A673 (cell line): ENCODE data around the gene WDR76. TPM values are rescaled to one million over a fixed set of nuclear protein-coding genes. Genes with fewer than 3 reads are reported as not detected.

Experiments used
- BruUV-seq: library from RNA; stranded (reverse); fragments of 400-500 nt; replicated peaks from 2 replicates; lab custom pipeline; 2021; lab: Mats Ljungman, UMichigan
- CTCF ChIA-PET: fragments of 300-600 bp; sonication (Branson Sonifier 250); formaldehyde crosslinking; loops from one replicate; lab custom pipeline; 2022; ENCODE audit warnings: antibody characterized with exemption; lab: Charles Lee
- POLR2A ChIA-PET: fragments of 300-600 bp; sonication (Branson Sonifier 250); formaldehyde crosslinking; loops from one replicate; lab custom pipeline; 2022; ENCODE audit warnings: antibody characterized with exemption; ENCODE audit not compliant: low non-redundant PET; lab: Charles Lee
- DNase-seq: peaks from one replicate; pipeline ENCODE4 v3.0.0-alpha.2; 2015; ENCODE audit warnings: low spot score
- H3K27ac ChIP-seq: fragments of 200-600 bp; sonication (generic); 2 replicates; pipeline ENCODE4 v1.5.1; 2016; ENCODE audit warnings: mixed run types, low read depth, mild to moderate bottlenecking, mixed read lengths, antibody characterized with exemption, low read length; ENCODE audit not compliant: poor library complexity, severe bottlenecking
- H3K27me3 ChIP-seq: fragments of 200-600 bp; sonication (generic); replicated peaks from 2 replicates; pipeline ENCODE4 v1.6.1; 2017; ENCODE audit warnings: mixed run types, low read depth, mild to moderate bottlenecking, mixed read lengths, antibody characterized with exemption, low read length; ENCODE audit not compliant: insufficient read depth, poor library complexity
- H3K36me3 ChIP-seq: fragments of 200-600 bp; sonication (generic); 2 replicates; pipeline ENCODE4 v1.6.1; 2016; ENCODE audit warnings: mixed run types, mild to moderate bottlenecking, mixed read lengths, antibody characterized with exemption, low read length; ENCODE audit not compliant: insufficient read depth, poor library complexity, severe bottlenecking
- H3K4me1 ChIP-seq: fragments of 200-600 bp; sonication (generic); 2 replicates; pipeline ENCODE4 v1.6.1; 2017; ENCODE audit warnings: mixed run types, mild to moderate bottlenecking, mixed read lengths, antibody characterized with exemption, low read length; ENCODE audit not compliant: insufficient read depth, poor library complexity, severe bottlenecking
- H3K4me3 ChIP-seq: fragments of 200-600 bp; sonication (generic); 2 replicates; pipeline ENCODE4 v1.5.1; 2016; ENCODE audit warnings: low read depth, mixed run types, mild to moderate bottlenecking, mixed read lengths, low read length; ENCODE audit not compliant: poor library complexity, severe bottlenecking
- H3K9me3 ChIP-seq: fragments of 200-600 bp; sonication (generic); 2 replicates; pipeline ENCODE4 v1.6.1; 2016; ENCODE audit warnings: mixed run types, low read depth, mild to moderate bottlenecking, mixed read lengths, antibody characterized with exemption, low read length; ENCODE audit not compliant: poor library complexity, severe bottlenecking
- EZH2 ChIP-seq: fragments of 200-600 bp; sonication (generic); IDR thresholded peaks from 2 replicates; pipeline ENCODE4 v1.6.1; 2017; ENCODE audit warnings: borderline replicate concordance, low read depth, mild to moderate bottlenecking, mixed read lengths, antibody characterized with exemption, low read length; ENCODE audit not compliant: poor library complexity, severe bottlenecking
- intact Hi-C: fragments of 100-400 bp; cut with micrococcal nuclease; formaldehyde crosslinking; loops from one replicate; pipeline ENCODE4 v1.10.0; 2022; ENCODE audit not compliant: unreplicated experiment
- total RNA-seq: library from RNA; stranded (reverse); gene quantifications from 2 replicates; pipeline ENCODE4 v1.2.3, GENCODE V29; 2021
- TF ChIP-seq, protein P1 (sequence below): fragments of 300-800, 200-600 bp; sonication (generic); conservative IDR thresholded peaks from 2 replicates; pipeline ENCODE4 v1.5.1; 2017; ENCODE audit warnings: low read depth, mild to moderate bottlenecking, antibody characterized with exemption, low read length, moderate library complexity, mixed read lengths

Gene WDR76
- total RNA-seq, 1 experiment from 2014 or later, result 65.2 TPM

DNA sequence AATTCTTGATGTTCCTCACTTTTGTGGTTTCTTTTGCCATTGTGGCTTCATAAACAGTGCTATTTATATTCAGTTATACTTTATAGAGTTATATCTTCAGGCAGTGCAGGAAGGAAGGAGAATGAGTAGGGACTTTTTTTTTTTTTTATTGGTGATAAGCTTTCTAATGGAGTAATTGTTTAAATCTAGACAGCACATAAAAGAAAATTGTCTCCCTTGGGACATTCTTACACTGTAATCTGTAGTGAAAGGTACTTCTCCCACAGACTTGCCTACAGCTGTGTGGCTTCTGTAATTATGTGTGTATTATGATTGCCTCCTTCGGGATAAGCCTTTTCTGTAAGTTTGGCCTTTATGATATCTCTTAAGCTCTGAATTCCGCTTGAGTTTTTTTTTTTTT lies 41.6 kb downstream of the WDR76 start:
- peak; percentile 84 for DNase-seq
- H3K4me3 ChIP-seq, result no peak overlapping the region
- H3K36me3 ChIP-seq, result peaks cover 58% of the 10 kb centered on the region
- no peak for TF ChIP-seq EZH2
- TF ChIP-seq, protein P1, sequence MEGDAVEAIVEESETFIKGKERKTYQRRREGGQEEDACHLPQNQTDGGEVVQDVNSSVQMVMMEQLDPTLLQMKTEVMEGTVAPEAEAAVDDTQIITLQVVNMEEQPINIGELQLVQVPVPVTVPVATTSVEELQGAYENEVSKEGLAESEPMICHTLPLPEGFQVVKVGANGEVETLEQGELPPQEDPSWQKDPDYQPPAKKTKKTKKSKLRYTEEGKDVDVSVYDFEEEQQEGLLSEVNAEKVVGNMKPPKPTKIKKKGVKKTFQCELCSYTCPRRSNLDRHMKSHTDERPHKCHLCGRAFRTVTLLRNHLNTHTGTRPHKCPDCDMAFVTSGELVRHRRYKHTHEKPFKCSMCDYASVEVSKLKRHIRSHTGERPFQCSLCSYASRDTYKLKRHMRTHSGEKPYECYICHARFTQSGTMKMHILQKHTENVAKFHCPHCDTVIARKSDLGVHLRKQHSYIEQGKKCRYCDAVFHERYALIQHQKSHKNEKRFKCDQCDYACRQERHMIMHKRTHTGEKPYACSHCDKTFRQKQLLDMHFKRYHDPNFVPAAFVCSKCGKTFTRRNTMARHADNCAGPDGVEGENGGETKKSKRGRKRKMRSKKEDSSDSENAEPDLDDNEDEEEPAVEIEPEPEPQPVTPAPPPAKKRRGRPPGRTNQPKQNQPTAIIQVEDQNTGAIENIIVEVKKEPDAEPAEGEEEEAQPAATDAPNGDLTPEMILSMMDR, result no peak
- POLR2A ChIA-PET, result interaction anchor here (0.6 kb wide), 2 partner anchors 73 to 187 kb away, joined by 5 to 9 read pairs; no protein-coding TSS in a partner anchor
- BruUV-seq, result no TSS peak
- H3K27ac ChIP-seq, result no peak overlapping the region
- intact Hi-C loops, result no loop called here
- H3K27me3 ChIP-seq, result no peaks in the 10 kb centered on the region
- H3K9me3 ChIP-seq, result no peaks in the 10 kb centered on the region
- CTCF ChIA-PET, result interaction anchor here (0.6 kb wide), 2 partner anchors 187 to 682 kb away, joined by 4 to 9 read pairs; no protein-coding TSS in a partner anchor
- peaks cover 18% of the 10 kb centered on the region for H3K4me1 ChIP-seq

GRCh38 chr15:43871835-43872234 lies 45.0 kb downstream of the WDR76 start:
- no peak for TF ChIP-seq EZH2
- TF ChIP-seq, protein P1, result no peak
- intact Hi-C loops, result no loop called here
- Histone ChIP-seq H3K36me3 (peaks cover 51% of the 10 kb centered on the region), H3K27ac (no peak overlapping the region), H3K4me1 (peaks cover 18% of the 10 kb centered on the region), H3K9me3 (no peaks in the 10 kb centered on the region), H3K4me3 (no peak overlapping the region), H3K27me3 (no peaks in the 10 kb centered on the region)
- ChIA-PET POLR2A (no interaction called here), CTCF (no interaction called here)
- BruUV-seq, result no TSS peak
- no peak for DNase-seq

DNA sequence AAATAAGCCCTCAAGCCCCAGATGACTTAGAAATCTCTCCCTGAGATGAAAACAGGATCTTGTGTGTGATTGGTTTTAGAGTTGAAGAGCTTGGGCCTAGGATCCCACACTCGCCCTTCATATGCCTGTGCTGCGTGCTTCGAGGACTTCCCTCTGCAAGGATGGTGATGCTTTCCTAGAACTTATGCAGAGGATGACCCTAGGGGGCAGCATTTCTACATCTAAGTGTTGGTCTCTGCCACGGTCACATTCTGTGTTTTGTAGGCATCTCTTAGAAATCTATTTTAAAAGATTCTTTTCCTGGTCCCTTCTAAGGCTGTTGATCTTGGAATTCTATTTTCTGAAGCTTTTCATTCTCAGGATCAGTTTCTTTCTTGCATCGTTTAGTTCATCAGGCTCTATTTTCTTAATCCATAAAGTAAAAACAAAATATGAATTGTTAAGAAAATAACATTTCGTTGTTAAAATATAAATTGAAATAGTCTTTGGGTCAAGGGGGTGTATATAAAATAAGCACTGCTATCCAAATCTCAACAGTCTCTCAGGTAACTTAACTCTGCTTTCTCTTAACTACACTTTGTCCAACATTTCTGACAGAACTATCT lies 45.7 kb downstream of the WDR76 start:
- H3K9me3 ChIP-seq, result no peaks in the 10 kb centered on the region
- TF ChIP-seq, protein P1, result peak; percentile 69
- no peak for TF ChIP-seq EZH2
- intact Hi-C loops, result no loop called here
- CTCF ChIA-PET, result no interaction called here
- peaks cover 48% of the 10 kb centered on the region for H3K36me3 ChIP-seq
- H3K4me3 ChIP-seq, result no peak overlapping the region
- peak; percentile 76 for DNase-seq
- H3K4me1 ChIP-seq, result peaks cover 18% of the 10 kb centered on the region
- no peaks in the 10 kb centered on the region for H3K27me3 ChIP-seq
- POLR2A ChIA-PET, result no interaction called here
- BruUV-seq, result no TSS peak
- no peak overlapping the region for H3K27ac ChIP-seq
